Psoas muscle (tissue), 8 donors: ENCODE data around the gene CAPN9. TPM values are rescaled to one million over a fixed set of nuclear protein-coding genes. Genes with fewer than 3 reads are reported as not detected.

Experiments
- ATAC-seq, 4 donors: fragments of 200-7000 bp; cut with Tn5 transposase; one replicate each; pipeline ENCODE4 v1.9.1; 2020; ENCODE audit warnings: moderate library complexity in 3 of 4, mild to moderate bottlenecking in 2 of 4
- DNase-seq, 2 donors: peaks; one replicate each; pipeline ENCODE4 v3.0.0-alpha.2; 2020
- H3K27ac ChIP-seq: fragments of 200-600 bp; one replicate; pipeline ENCODE4 v1.8.0; 2022
- H3K27me3 ChIP-seq, 3 donors: fragments of 200-600 bp in 1 of 3; one replicate each; pipeline versions ENCODE4 v1.6.1 to v1.8.0; 2013 to 2022; ENCODE audit warnings: low read length in 2 of 3, mild to moderate bottlenecking in 2 of 3, moderate library complexity in 1 of 3; ENCODE audit not compliant: insufficient read depth in 3 of 3
- H3K36me3 ChIP-seq, 2 donors: fragments of 200-600 bp in 1 of 2; one replicate each; pipeline versions ENCODE4 v1.6.1 to v1.8.0; 2013 to 2022; ENCODE audit warnings: low read depth in 1 of 2, mild to moderate bottlenecking in 1 of 2, moderate library complexity in 1 of 2; ENCODE audit not compliant: insufficient read depth in 1 of 2
- H3K4me1 ChIP-seq: fragments of 200-600 bp; one replicate; pipeline ENCODE4 v1.8.0; 2022
- H3K4me3 ChIP-seq: fragments of 200-600 bp; one replicate; pipeline ENCODE4 v1.8.0; 2022; ENCODE audit warnings: mild to moderate bottlenecking
- H3K9me3 ChIP-seq: fragments of 200-600 bp; one replicate; pipeline ENCODE4 v1.8.0; 2022
- WGBS, 3 donors: extraction: QIAGEN DNeasy Blood & Tissue Kit; methylation state at CpG; one replicate each; pipeline versions ENCODE4 v1.1.6 to v1.1.7; 2013; 5-methylcytosine and 5-hydroxymethylcytosine counted together
- intact Hi-C, 2 donors: fragments of 100-400 bp; cut with DNase I; formaldehyde crosslinking; loops; one replicate each; pipeline versions ENCODE4 v1.11.0 to v1.14.2; 2022
- polyA plus RNA-seq, 3 donors: library from polyadenylated mRNA; stranded (reverse); fragments of 200-250 nt; gene quantifications; one replicate each; pipeline ENCODE4 v1.2.3, GENCODE V29; 2013
- total RNA-seq, 4 donors: library from RNA; stranded (reverse); fragmentation: NEBNext Ultra II Directional in 2 of 4; extraction: Animal tissue kit (Norgen Biotek cat#: 25700) in 2 of 4; gene quantifications; one replicate each; pipeline versions ENCODE4 v1.2.1 to v1.2.4, GENCODE V29; 2021 to 2023
- TF ChIP-seq, protein P1 (sequence below): fragments of 200-600 bp; IDR thresholded peaks from one replicate; pipeline ENCODE4 v1.8.0; 2022; ENCODE audit warnings: antibody characterized with exemption
- donor health status: healthy with polysubstance abuse.
- donor health status: DM: no; HTN: no; CAD: no; lungs with moderate emphysema.
- donor health status: Bipolar disorder and iron deficiency.
- donor health status: healthy.
- donor health status: DM: yes; HTN: yes; CAD: no.
- donor health status: DM: no; HTN: no; CAD: no.
- donor health status: DM: no; HTN: no; CAD: no.
- donor health status: DM: yes; HTN: yes; CAD: no.

Gene CAPN9
- total and polyA plus RNA-seq, 7 donors = 0.03 TPM; not detected in 6

DNA sequence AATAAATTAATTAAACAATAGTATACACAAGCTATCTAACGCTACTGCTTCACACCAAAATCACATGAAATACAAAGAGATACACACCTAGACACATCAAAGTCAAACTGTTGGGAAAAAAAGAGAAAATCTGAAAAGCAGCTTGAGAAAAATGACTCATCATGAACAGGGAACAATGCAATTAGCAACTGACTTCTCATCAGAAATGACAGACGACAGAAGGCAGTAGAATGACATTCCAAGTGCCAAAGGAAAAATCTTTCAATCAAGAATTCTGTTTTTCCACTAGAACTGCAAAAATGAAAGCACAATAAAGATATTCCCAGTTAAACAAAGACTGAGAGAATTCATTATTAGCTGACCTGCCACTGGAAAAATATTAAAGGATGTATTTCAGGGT lies 57.2 kb downstream of the CAPN9 start:
- H3K36me3 ChIP-seq = no peaks in the 10 kb centered on the region
- DNase-seq (no peak), ATAC-seq (no peak)
- TF ChIP-seq, protein P1, sequence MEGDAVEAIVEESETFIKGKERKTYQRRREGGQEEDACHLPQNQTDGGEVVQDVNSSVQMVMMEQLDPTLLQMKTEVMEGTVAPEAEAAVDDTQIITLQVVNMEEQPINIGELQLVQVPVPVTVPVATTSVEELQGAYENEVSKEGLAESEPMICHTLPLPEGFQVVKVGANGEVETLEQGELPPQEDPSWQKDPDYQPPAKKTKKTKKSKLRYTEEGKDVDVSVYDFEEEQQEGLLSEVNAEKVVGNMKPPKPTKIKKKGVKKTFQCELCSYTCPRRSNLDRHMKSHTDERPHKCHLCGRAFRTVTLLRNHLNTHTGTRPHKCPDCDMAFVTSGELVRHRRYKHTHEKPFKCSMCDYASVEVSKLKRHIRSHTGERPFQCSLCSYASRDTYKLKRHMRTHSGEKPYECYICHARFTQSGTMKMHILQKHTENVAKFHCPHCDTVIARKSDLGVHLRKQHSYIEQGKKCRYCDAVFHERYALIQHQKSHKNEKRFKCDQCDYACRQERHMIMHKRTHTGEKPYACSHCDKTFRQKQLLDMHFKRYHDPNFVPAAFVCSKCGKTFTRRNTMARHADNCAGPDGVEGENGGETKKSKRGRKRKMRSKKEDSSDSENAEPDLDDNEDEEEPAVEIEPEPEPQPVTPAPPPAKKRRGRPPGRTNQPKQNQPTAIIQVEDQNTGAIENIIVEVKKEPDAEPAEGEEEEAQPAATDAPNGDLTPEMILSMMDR = no peak
- intact Hi-C loops = no loop called here
- no peaks in the 10 kb centered on the region for H3K27me3 ChIP-seq
- WGBS, 3 donors = 74 to 81% (median 78%) methylated on average over 2 of the region's 2 CpGs
- no peak overlapping the region for H3K4me3 ChIP-seq
- no peak overlapping the region for H3K27ac ChIP-seq
- H3K9me3 ChIP-seq = no peaks in the 10 kb centered on the region
- H3K4me1 ChIP-seq = no peaks in the 10 kb centered on the region

DNA sequence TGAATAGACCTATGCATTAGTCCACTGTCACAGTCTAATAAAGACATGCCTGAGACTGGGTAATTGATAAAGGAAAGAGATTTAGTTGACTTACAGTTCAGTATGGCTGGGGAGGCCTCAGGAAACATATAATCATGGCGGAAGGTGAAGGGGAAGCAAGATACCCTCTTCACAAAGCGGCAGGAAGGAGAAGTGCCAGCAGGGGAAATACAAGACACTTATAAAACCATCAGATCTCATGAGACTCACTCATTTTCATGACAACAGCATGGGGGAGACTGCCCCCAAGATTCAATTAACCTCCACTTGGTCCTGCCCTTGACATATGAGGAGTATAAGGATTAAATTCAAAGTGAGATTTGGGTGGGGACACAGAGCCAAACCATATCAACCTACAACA lies 59.4 kb downstream of the CAPN9 start:
- intact Hi-C loops = loop anchor here in 1 of 2 donors (5.0 kb wide), 1 partner anchor 61 kb away; the partner anchor contains the start of gene C1orf198
- peak overlapping the region; percentile 65 for H3K27ac ChIP-seq
- H3K4me3 ChIP-seq = no peak overlapping the region
- no peaks in the 10 kb centered on the region for H3K27me3 ChIP-seq
- no peaks in the 10 kb centered on the region for H3K36me3 ChIP-seq
- WGBS, 3 donors = 49 to 93% (median 64%) methylated on average over 2 of the region's 2 CpGs
- H3K4me1 ChIP-seq = no peaks in the 10 kb centered on the region
- TF ChIP-seq, protein P1 = no peak
- DNase-seq (no peak), ATAC-seq (no peak)
- H3K9me3 ChIP-seq = no peaks in the 10 kb centered on the region

DNA sequence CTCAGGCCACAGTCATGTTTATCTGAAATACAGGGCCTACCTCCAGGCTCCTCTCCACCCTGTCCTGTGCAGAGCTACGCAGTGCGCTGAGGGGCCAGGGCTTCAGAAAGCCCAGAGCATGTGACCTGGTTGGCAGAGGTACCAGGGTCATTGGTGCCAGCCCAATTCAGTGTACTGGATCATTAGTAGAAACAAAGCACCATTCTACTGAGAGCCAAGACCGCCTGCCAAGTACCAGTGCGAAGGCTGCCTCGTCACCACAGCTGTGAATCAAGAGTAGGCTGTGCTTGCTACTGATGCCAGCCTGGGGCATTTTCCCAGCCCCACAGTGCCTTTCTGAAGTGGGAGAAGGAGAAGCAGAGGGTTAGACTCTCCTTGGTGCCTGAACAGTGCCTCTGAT lies 59.8 kb downstream of the CAPN9 start:
- WGBS, 3 donors = 25 to 54% (median 35%) methylated on average over 5 of the region's 5 CpGs
- Histone ChIP-seq H3K27ac (peak overlapping the region; percentile 65), H3K36me3 (no peaks in the 10 kb centered on the region), H3K9me3 (no peaks in the 10 kb centered on the region), H3K27me3 (no peaks in the 10 kb centered on the region), H3K4me3 (no peak overlapping the region), H3K4me1 (no peaks in the 10 kb centered on the region)
- DNase-seq (peak; percentile 67 to 89), ATAC-seq (peak; percentile 93 to 97 (median 96))
- TF ChIP-seq, protein P1 = no peak
- intact Hi-C loops = loop anchor here in 1 of 2 donors (5.0 kb wide), 1 partner anchor 60 kb away; the partner anchor contains the start of gene C1orf198

DNA sequence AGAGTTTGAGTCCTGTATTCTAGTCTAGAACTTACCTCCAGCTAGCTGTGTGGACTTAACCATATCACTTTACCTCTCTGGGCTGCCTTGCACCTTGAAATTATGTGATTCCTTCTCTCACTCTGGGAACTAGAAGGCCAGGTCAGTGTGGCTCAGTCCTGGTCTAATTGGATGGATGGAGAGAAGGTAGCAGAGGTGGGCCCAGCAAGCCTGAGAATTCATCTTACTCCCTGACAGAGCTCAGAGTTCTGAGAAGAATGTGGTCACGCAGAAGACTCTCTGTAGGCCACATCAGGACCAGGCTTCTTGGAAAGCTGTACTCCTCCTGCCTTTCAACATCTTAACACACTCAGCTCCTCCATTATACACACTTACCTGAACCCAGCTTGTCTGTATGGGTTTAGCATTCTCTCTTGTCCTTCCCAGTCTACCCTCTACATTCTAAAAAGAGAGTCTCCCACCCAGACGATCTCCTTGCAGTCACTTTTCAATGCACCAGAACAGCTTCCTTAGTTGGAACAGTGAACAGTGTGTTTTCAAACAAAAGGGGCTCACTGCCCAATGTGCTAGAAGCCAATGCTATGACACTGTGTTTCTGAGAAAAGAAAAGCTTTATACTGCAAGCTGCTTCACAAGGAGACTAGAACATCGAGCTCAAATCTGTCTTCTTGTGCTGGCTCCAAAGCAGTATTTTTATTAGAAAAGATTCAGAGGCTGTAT lies 60.5 kb downstream of the CAPN9 start:
- Histone ChIP-seq H3K4me1 (no peaks in the 10 kb centered on the region), H3K4me3 (no peak overlapping the region), H3K9me3 (peaks cover 6% of the 10 kb centered on the region), H3K27me3 (no peaks in the 10 kb centered on the region), H3K27ac (peak overlapping the region; percentile 65), H3K36me3 (no peaks in the 10 kb centered on the region)
- intact Hi-C loops = loop anchor here in 1 of 2 donors (5.0 kb wide), 1 partner anchor 60 kb away; the partner anchor contains the start of gene C1orf198
- TF ChIP-seq, protein P1 = no peak
- no peak for DNase-seq
- peak in 2 of 4 donors; percentile 6 to 17 for ATAC-seq
- WGBS, 3 donors = 48 to 61% (median 48%) methylated on average over 3 of the region's 3 CpGs
